Liver (tissue), 2 donors: ENCODE results near the gene MAGEB17.

Experiments
- CTCF ChIP-seq: fragments of 150-350 bp; IDR thresholded peaks from 2 replicates; pipeline ENCODE4 v1.5.1; 2017; ENCODE audit warnings: improper control_type of control experiment, low read depth, low read length; ENCODE audit not compliant: missing input control
- FOXA1 ChIP-seq: IDR thresholded peaks from 2 replicates; pipeline ENCODE4 v1.6.1; 2016; ENCODE audit warnings: antibody characterized with exemption
- donor health status: healthy.

- TF ChIP-seq CTCF (no peak), FOXA1 (no peak)
Measured at GRCh38 chrX:16202943-16203342, 35.7 kb downstream of the MAGEB17 start.
